Smooth muscle cell (in vitro differentiated cells): Measurements from ENCODE around the gene DCHS1. TPM values are rescaled to one million over a fixed set of nuclear protein-coding genes. Genes with fewer than 3 reads are reported as not detected.
A peak's percentile ranks its signal among the peaks of the same experiment; 100 is the strongest.

Source experiments
- DNase-seq: peaks from one replicate; lab custom pipeline; 2025; ENCODE audit not compliant: unreplicated experiment; lab: John Stamatoyannopoulos, UW
- H2AFZ ChIP-seq: fragments of 200-600 bp; sonication (generic); 2 replicates; pipeline ENCODE4 v1.6.0; 2016; ENCODE audit warnings: antibody characterized with exemption, low read depth, mild to moderate bottlenecking
- H3F3A ChIP-seq: fragments of 200-600 bp; sonication (generic); 2 replicates; pipeline ENCODE4 v1.6.0; 2017; ENCODE audit warnings: antibody characterized with exemption, low read depth
- H3K27ac ChIP-seq: fragments of 200-600 bp; sonication (generic); 2 replicates; pipeline ENCODE4 v1.5.1; 2016; ENCODE audit warnings: low read depth, mild to moderate bottlenecking
- H3K27me3 ChIP-seq: fragments of 200-600 bp; sonication (generic); 2 replicates; pipeline ENCODE4 v1.6.1; 2016; ENCODE audit warnings: low read depth, mild to moderate bottlenecking
- H3K36me3 ChIP-seq: fragments of 200-600 bp; sonication (generic); 2 replicates; pipeline ENCODE4 v1.5.1; 2016; ENCODE audit warnings: low read depth
- H3K4me1 ChIP-seq: fragments of 200-600 bp; sonication (generic); 2 replicates; pipeline ENCODE4 v1.5.1; 2016; ENCODE audit warnings: low read depth
- H3K4me2 ChIP-seq: fragments of 200-600 bp; sonication (generic); 2 replicates; pipeline ENCODE4 v1.6.0; 2016; ENCODE audit warnings: mild to moderate bottlenecking
- H3K4me3 ChIP-seq: fragments of 200-600 bp; sonication (generic); 2 replicates; pipeline ENCODE4 v1.5.1; 2016; ENCODE audit warnings: mild to moderate bottlenecking
- H3K79me2 ChIP-seq: fragments of 200-600 bp; sonication (generic); 2 replicates; pipeline ENCODE4 v1.6.0; 2016; ENCODE audit warnings: low read depth, mild to moderate bottlenecking
- H3K9ac ChIP-seq: fragments of 200-600 bp; sonication (generic); 2 replicates; pipeline ENCODE4 v1.6.0; 2016; ENCODE audit warnings: low read depth
- H3K9me3 ChIP-seq: fragments of 200-600 bp; sonication (generic); replicated peaks from 2 replicates; pipeline ENCODE4 v1.5.1; 2016; ENCODE audit warnings: low read depth
- H4K20me1 ChIP-seq: fragments of 200-600 bp; sonication (generic); 2 replicates; pipeline ENCODE4 v1.6.0; 2016; ENCODE audit warnings: low read depth
- CTCF ChIP-seq: fragments of 200-600 bp; sonication (generic); IDR thresholded peaks from 2 replicates; pipeline ENCODE4 v1.5.1; 2017; ENCODE audit warnings: borderline replicate concordance, mild to moderate bottlenecking, antibody characterized with exemption; ENCODE audit not compliant: insufficient read depth, poor library complexity, severe bottlenecking
- WGBS: methylation state at CpG from one replicate; pipeline ENCODE4 v1.1.7; 2016; ENCODE audit warnings: low lambda C conversion rate; 5-methylcytosine and 5-hydroxymethylcytosine counted together
- polyA plus RNA-seq: library from polyadenylated mRNA; unstranded; fragments of >200 nt; fragmentation: Nextera tagmentation; extraction: Ambion mirVana; gene quantifications from 2 replicates; pipeline ENCODE4 v1.2.1, GENCODE V29; 2016
- total RNA-seq: library from RNA; depleted of rRNA; stranded (reverse); fragments of >200 nt; gene quantifications from 2 replicates; pipeline ENCODE4 v1.2.3, GENCODE V29; 2014

The DCHS1 gene
- total and polyA plus RNA-seq, 2 experiments from 2014 or later, result 24.5 to 34.2 TPM

DNA sequence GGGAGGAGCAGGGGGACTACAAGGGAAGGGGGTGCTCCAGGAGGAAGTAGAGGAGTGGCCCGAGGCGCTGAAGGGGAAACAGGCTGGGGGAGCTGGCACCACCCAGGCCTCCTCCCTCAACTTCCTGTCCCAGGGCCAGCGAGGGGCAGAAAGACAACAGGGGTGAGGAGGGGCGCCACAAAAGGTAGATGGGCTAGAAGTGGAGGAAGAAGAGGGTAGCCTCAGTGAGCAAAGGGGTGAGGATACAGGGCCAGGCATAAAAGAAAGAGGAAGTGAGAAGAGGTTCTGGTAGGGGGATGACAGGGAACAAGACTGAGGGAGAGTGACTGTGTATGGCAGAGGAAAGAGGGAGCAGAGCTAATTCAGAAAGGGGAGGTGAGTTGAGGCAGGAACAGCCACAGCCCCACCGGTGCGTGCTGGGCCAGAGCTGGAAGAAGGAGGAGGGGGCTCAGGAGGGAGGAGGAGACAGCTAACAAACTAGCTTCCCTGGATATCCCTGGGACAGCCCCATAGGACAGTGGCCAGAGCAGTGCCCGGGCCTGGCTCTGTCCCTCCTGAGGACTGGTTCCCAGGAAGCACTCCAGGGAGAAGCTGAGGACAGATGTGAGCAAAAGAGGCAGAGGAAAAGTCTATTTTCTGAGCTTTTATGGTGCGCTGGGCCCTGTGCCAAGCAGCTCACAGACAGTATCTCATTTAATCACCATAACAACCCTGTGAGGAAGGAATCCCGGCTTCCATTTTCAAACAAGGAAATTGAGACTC lies 8.5 kb downstream of the DCHS1 start:
- no peaks in the 10 kb centered on the region for H3K36me3 ChIP-seq
- WGBS, result 36% methylated on average over 7 of the region's 9 CpGs
- H4K20me1 ChIP-seq, result peaks cover 47% of the 10 kb centered on the region
- peaks cover 40% of the 10 kb centered on the region for H3K79me2 ChIP-seq
- peak overlapping the region; percentile 0 for H3K9ac ChIP-seq
- peak overlapping the region; percentile 61 for H3K4me2 ChIP-seq
- no peaks in the 10 kb centered on the region for H3K27me3 ChIP-seq
- H3K9me3 ChIP-seq, result no peaks in the 10 kb centered on the region
- H3F3A ChIP-seq, result peaks cover 9% of the 10 kb centered on the region
- peak overlapping the region; percentile 73 for H3K27ac ChIP-seq
- no peak for TF ChIP-seq CTCF
- no peak for DNase-seq
- no peak overlapping the region for H2AFZ ChIP-seq
- peak overlapping the region; percentile 14 for H3K4me3 ChIP-seq
- peaks cover 11% of the 10 kb centered on the region for H3K4me1 ChIP-seq

- Histone ChIP-seq H4K20me1 (peaks cover 49% of the 10 kb centered on the region), H3K36me3 (no peaks in the 10 kb centered on the region), H3K4me3 (peak overlapping the region; percentile 14), H3K9me3 (no peaks in the 10 kb centered on the region), H3K9ac (peak overlapping the region; percentile 0), H3K27me3 (no peaks in the 10 kb centered on the region), H3K27ac (peak overlapping the region; percentile 73), H3F3A (peaks cover 9% of the 10 kb centered on the region), H2AFZ (no peak overlapping the region), H3K4me1 (peaks cover 11% of the 10 kb centered on the region), H3K79me2 (peaks cover 36% of the 10 kb centered on the region), H3K4me2 (peak overlapping the region; percentile 61)
- 26% methylated on average over 3 of the region's 3 CpGs for WGBS
- no peak for TF ChIP-seq CTCF
- DNase-seq, result no peak
Observed at GRCh38 chr11:6646576-6646917, 9.1 kb downstream of the DCHS1 start.

DNA sequence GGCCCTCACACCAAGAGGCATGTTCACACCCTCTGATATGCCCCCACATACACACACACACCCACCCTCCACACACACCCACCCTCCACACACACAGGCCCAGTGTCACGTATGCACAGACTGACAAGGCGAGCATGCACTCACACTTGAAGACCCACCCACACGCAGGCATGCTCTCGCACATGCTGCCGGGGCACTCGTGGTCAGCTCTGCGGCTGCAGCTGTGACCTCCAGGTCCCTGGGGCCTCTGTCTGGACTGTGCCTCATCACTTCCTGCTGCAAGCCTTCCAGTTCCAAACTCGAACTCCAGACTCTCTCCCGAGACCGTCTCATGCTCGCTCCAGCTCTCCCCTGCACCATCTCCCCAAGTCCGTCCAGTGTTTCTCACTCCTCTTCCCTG lies 9.5 kb downstream of the DCHS1 start:
- Histone ChIP-seq H3K9ac (no peak overlapping the region), H2AFZ (no peak overlapping the region), H3F3A (peaks cover 9% of the 10 kb centered on the region), H3K4me1 (peaks cover 11% of the 10 kb centered on the region), H4K20me1 (peaks cover 49% of the 10 kb centered on the region), H3K9me3 (no peaks in the 10 kb centered on the region), H3K36me3 (no peaks in the 10 kb centered on the region), H3K79me2 (peaks cover 32% of the 10 kb centered on the region), H3K27me3 (no peaks in the 10 kb centered on the region), H3K4me2 (peak overlapping the region; percentile 61), H3K4me3 (peak overlapping the region; percentile 14), H3K27ac (peak overlapping the region; percentile 73)
- TF ChIP-seq CTCF, result no peak
- no peak for DNase-seq
- WGBS, result 51% methylated on average over 12 of the region's 12 CpGs

- TF ChIP-seq CTCF, result no peak
- H3K27ac ChIP-seq, result no peak overlapping the region
- H3K9ac ChIP-seq, result no peak overlapping the region
- no peak overlapping the region for H3K4me3 ChIP-seq
- 94% methylated on average over 7 of the region's 7 CpGs for WGBS
- H4K20me1 ChIP-seq, result peaks cover 62% of the 10 kb centered on the region
- no peak for DNase-seq
- no peaks in the 10 kb centered on the region for H3K36me3 ChIP-seq
- H3K27me3 ChIP-seq, result no peaks in the 10 kb centered on the region
- H3F3A ChIP-seq, result peaks cover 4% of the 10 kb centered on the region
- peaks cover 30% of the 10 kb centered on the region for H3K79me2 ChIP-seq
- H3K4me2 ChIP-seq, result no peak overlapping the region
- no peaks in the 10 kb centered on the region for H3K9me3 ChIP-seq
- H3K4me1 ChIP-seq, result peaks cover 11% of the 10 kb centered on the region
- no peak overlapping the region for H2AFZ ChIP-seq
Observed at GRCh38 chr11:6642957-6643356, 12.7 kb downstream of the DCHS1 start.
